HepG2 (cell line): Measurements from ENCODE around the gene SRCIN1. TPM values are rescaled to one million over a fixed set of nuclear protein-coding genes. Genes with fewer than 3 reads are reported as not detected.

Source experiments
- ATAC-seq: fragments of 200-7000 bp; cut with Tn5 transposase; 3 replicates; pipeline ENCODE4 v1.9.1; 2020; ENCODE audit warnings: mild to moderate bottlenecking, moderate library complexity
- BruUV-seq: library from RNA; stranded (reverse); fragments of 400-500 nt; replicated peaks from 2 replicates; lab custom pipeline; 2021; lab: Mats Ljungman, UMichigan
- CTCF ChIA-PET: fragments of 300-600 bp; formaldehyde crosslinking; extraction: SDS; loops from one replicate; lab custom pipeline; 2021; ENCODE audit warnings: low total read pairs, inconsistent platforms, low intra/inter-chr PET ratio; lab: Yijun Ruan, JAX
- POLR2A ChIA-PET: fragments of 350-600 bp; sonication (Branson Sonifier 250); formaldehyde crosslinking; loops from one replicate; lab custom pipeline; 2020; ENCODE audit warnings: antibody characterized with exemption, inconsistent platforms; lab: Yijun Ruan, JAX
- DNase-seq: peaks from one replicate; pipeline ENCODE4 v3.0.0-alpha.2; 2015; ENCODE audit warnings: low spot score
- FAIRE-seq: peaks from 3 replicates; lab custom pipeline; 2011; peaks lifted over from hg19 to GRCh38; lab: Jason Lieb, UNC
- H2AFZ ChIP-seq: one replicate; pipeline ENCODE4 v1.6.1; 2011; ENCODE audit warnings: low read length, inconsistent platforms
- H3K27ac ChIP-seq: fragments of 300-600 bp; 3 replicates; pipeline ENCODE4 v1.8.0; 2011; ENCODE audit warnings: mixed run types, mild to moderate bottlenecking, mixed read lengths, low read length, inconsistent platforms; ENCODE audit not compliant: insufficient read depth; ENCODE audit errors: extremely low read length
- H3K27me3 ChIP-seq, 2 experiments: fragments of 200-600 bp in 1 of 2; 2 replicates in 1 of 2; 3 replicates in 1 of 2; pipeline versions ENCODE4 v1.6.0 to v1.8.0; 2011; ENCODE audit warnings: low read length in 2 of 2, mild to moderate bottlenecking in 2 of 2, moderate library complexity in 2 of 2, inconsistent platforms in 1 of 2; ENCODE audit not compliant: insufficient read depth in 2 of 2, control insufficient read depth in 1 of 2
- H3K36me3 ChIP-seq, 2 experiments: fragments of 200-600 bp in 1 of 2; replicated peaks in 1 of 2; 2 replicates in 1 of 2; 3 replicates in 1 of 2; pipeline versions ENCODE4 v1.5.1 to v1.8.0; 2011; ENCODE audit warnings: low read length in 2 of 2, inconsistent platforms in 1 of 2; ENCODE audit not compliant: insufficient read depth in 2 of 2, control insufficient read depth in 1 of 2
- H3K4me1 ChIP-seq: 2 replicates; pipeline ENCODE4 v1.5.1; 2012; ENCODE audit warnings: low read length, inconsistent platforms; ENCODE audit not compliant: insufficient read depth
- H3K4me2 ChIP-seq: 2 replicates; pipeline ENCODE4 v1.6.0; 2011; ENCODE audit warnings: low read depth, low read length, inconsistent platforms
- H3K4me3 ChIP-seq, 3 experiments: fragments of 200-600 bp in 1 of 3; sonication (generic), shearing (Covaris generic) in 1 of 3; replicated peaks in 1 of 3; 2 replicates each; pipeline ENCODE4 v1.5.1; 2011 to 2016; ENCODE audit warnings: low read length in 3 of 3, inconsistent platforms in 2 of 3, low read depth in 2 of 3, mild to moderate bottlenecking in 2 of 3, control low read depth in 1 of 3, mixed read lengths in 1 of 3; ENCODE audit not compliant: insufficient read depth in 1 of 3
- H3K79me2 ChIP-seq: one replicate; pipeline ENCODE4 v1.6.1; 2011; ENCODE audit warnings: low read length, inconsistent platforms; ENCODE audit not compliant: insufficient read depth
- H3K9ac ChIP-seq: 2 replicates; pipeline ENCODE4 v1.6.0; 2011; ENCODE audit warnings: mild to moderate bottlenecking, low read depth, low read length, inconsistent platforms; ENCODE audit not compliant: insufficient read depth
- H3K9me3 ChIP-seq: 2 replicates; pipeline ENCODE4 v1.5.1; 2012; ENCODE audit warnings: mild to moderate bottlenecking, low read length
- H4K20me1 ChIP-seq: 2 replicates; pipeline ENCODE4 v1.6.0; 2011; ENCODE audit warnings: inconsistent platforms, mild to moderate bottlenecking, low read length, moderate library complexity; ENCODE audit not compliant: insufficient read depth
- BORCS8-MEF2B ChIP-seq: sonication (generic); formaldehyde crosslinking; IDR thresholded peaks from 2 replicates; pipeline ENCODE4 v1.8.0; 2022; ENCODE audit warnings: mild to moderate bottlenecking, missing genetic modification reagents
- FOXO1 ChIP-seq: sonication (generic); formaldehyde crosslinking; IDR thresholded peaks from 2 replicates; pipeline ENCODE4 v1.4.0; 2020; ENCODE audit warnings: missing genetic modification reagents
- MATR3 ChIP-seq: sonication (generic); formaldehyde crosslinking; IDR thresholded peaks from 2 replicates; pipeline ENCODE4 v1.4.0; 2020; ENCODE audit warnings: missing genetic modification reagents
- MAZ ChIP-seq, 2 experiments: sonication (generic) in 1 of 2; formaldehyde crosslinking in 1 of 2; IDR thresholded peaks; 2 replicates each; pipeline versions ENCODE4 v1.5.0 to v1.6.1; 2012 to 2020; ENCODE audit warnings: low read depth in 2 of 2, mild to moderate bottlenecking in 2 of 2, borderline replicate concordance in 1 of 2, improper control_type of control experiment in 1 of 2, low read length in 1 of 2, missing genetic modification reagents in 1 of 2, moderate library complexity in 1 of 2
- MLLT10 ChIP-seq: sonication (generic); formaldehyde crosslinking; IDR thresholded peaks from 2 replicates; pipeline ENCODE4 v1.4.0; 2020; ENCODE audit warnings: missing genetic modification reagents
- NFE2 ChIP-seq: sonication (generic); formaldehyde crosslinking; IDR thresholded peaks from 2 replicates; pipeline ENCODE4 v1.4.0; 2020; ENCODE audit warnings: missing genetic modification reagents
- NFKB2 ChIP-seq: sonication (generic); formaldehyde crosslinking; IDR thresholded peaks from 2 replicates; pipeline ENCODE4 v1.4.0; 2020; ENCODE audit warnings: missing genetic modification reagents, borderline replicate concordance
- REL ChIP-seq: sonication (generic); formaldehyde crosslinking; conservative IDR thresholded peaks from 2 replicates; pipeline ENCODE4 v1.8.0; 2022; ENCODE audit warnings: mild to moderate bottlenecking, missing genetic modification reagents, moderate library complexity
- SKI ChIP-seq: fragments of 450-650 bp; IDR thresholded peaks from one replicate; pipeline ENCODE4 v1.6.1; 2018; ENCODE audit warnings: mild to moderate bottlenecking; ENCODE audit not compliant: partially characterized antibody
- TAF15 ChIP-seq: fragments of 200-400 bp; formaldehyde crosslinking; IDR thresholded peaks from one replicate; pipeline ENCODE4 v1.6.1; 2018; ENCODE audit warnings: mild to moderate bottlenecking, low read depth, low read length; ENCODE audit not compliant: poor library complexity, severe bottlenecking
- ZNF143 ChIP-seq: sonication (generic); formaldehyde crosslinking; IDR thresholded peaks from 2 replicates; pipeline ENCODE4 v1.4.0; 2020; ENCODE audit warnings: missing genetic modification reagents
- WGBS: methylation state at CpG from one replicate; pipeline ENCODE4 v1.1.6; 2017; ENCODE audit warnings: low lambda C conversion rate; 5-methylcytosine and 5-hydroxymethylcytosine counted together
- in situ Hi-C: cut with HindIII; loops from 2 replicates; pipeline ENCODE4 v1.10.0; 2017; ENCODE audit warnings: low pct_unique_long_range_greater_than_20kb; ENCODE audit not compliant: extremely low pct_ligation_motif_present
- intact Hi-C: fragments of 100-400 bp; cut with micrococcal nuclease; formaldehyde crosslinking; loops from one replicate; pipeline ENCODE4 v1.10.0; 2022; ENCODE audit not compliant: unreplicated experiment
- polyA plus RNA-seq, 8 experiments: library from polyadenylated mRNA; depleted of rRNA in 3 of 8; stranded (reverse) in 7 of 8; unstranded in 1 of 8; fragments of >200 nt; fragmentation: Illumina TruSeq in 4 of 8; extraction: Trizol in 4 of 8; gene quantifications; 2 replicates each; pipeline versions ENCODE4 v1.2.1 to v1.2.3, GENCODE V29; 2011 to 2016; ENCODE audit warnings: low read depth in 4 of 8, missing spikeins in 1 of 8, mixed read lengths in 1 of 8; ENCODE audit not compliant: insufficient read depth in 1 of 8
- total RNA-seq, 5 experiments: library from RNA; depleted of rRNA; stranded (reverse); fragments of >200 nt; fragmentation: Illumina TruSeq; extraction: Trizol; gene quantifications; 2 replicates each; pipeline ENCODE4 v1.2.3, GENCODE V29; 2016; ENCODE audit warnings: low read depth in 1 of 5
- TF ChIP-seq, protein P1 (sequence below): sonication (generic); formaldehyde crosslinking; IDR thresholded peaks from 2 replicates; pipeline ENCODE4 v1.5.0; 2020; ENCODE audit warnings: mild to moderate bottlenecking, low read depth, missing genetic modification reagents, borderline replicate concordance
- TF ChIP-seq, protein P2 (sequence below): IDR thresholded peaks from 2 replicates; pipeline ENCODE4 v1.6.1; 2016; ENCODE audit warnings: missing biosample characterization, missing genetic modification reagents, low read depth
- TF ChIP-seq, protein P3 (sequence below): sonication (generic); formaldehyde crosslinking; IDR thresholded peaks from 2 replicates; pipeline ENCODE4 v1.4.0; 2020; ENCODE audit warnings: missing genetic modification reagents
- TF ChIP-seq, protein P4 (sequence below): sonication (generic); formaldehyde crosslinking; IDR thresholded peaks from 2 replicates; pipeline ENCODE4 v1.4.0; 2020; ENCODE audit warnings: mild to moderate bottlenecking, low read depth, missing genetic modification reagents
- TF ChIP-seq, protein P5 (sequence below): sonication (generic); formaldehyde crosslinking; IDR thresholded peaks from 2 replicates; pipeline ENCODE4 v1.4.0; 2020; ENCODE audit warnings: low read depth, mild to moderate bottlenecking, missing genetic modification reagents
- TF ChIP-seq, protein P6 (sequence below): sonication (generic); formaldehyde crosslinking; conservative IDR thresholded peaks from 2 replicates; pipeline ENCODE4 v1.8.1; 2023; ENCODE audit warnings: missing genetic modification reagents

SRCIN1 gene
- total and polyA plus RNA-seq, 2 of the 13 experiments (the other 11 are each of a cell fraction or from before 2014, with no cell fraction given) = 1.2 to 9.6 TPM

DNA sequence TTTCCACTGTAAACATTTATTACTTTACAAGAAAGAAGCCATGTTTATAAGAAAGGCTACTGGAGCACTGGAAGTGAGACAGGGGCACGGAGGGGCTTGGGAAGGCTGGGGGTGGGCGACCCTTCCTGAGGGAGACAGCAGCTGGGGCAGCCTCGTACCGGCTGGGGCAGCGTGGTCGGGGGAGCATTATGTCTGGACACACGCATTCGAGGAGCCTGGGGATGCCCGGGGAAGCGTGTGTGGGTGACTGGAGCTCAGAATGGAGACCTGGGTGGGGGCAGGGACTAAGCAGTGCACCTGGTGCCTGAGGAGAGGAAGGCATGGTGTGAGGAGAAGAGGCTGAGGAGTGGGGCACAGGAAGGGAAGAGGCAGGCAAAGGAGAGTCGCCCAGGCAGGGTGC is 64.5 kb downstream of the SRCIN1 start:
- ATAC-seq = no peak
- WGBS = 56% methylated on average over 11 of the region's 11 CpGs
- FAIRE-seq = no peak
- H3K27me3 ChIP-seq = peaks cover 6 to 41% of the 10 kb centered on the region in 2 experiments; a peak in 4 of 5 replicates
- CTCF ChIA-PET = no interaction called here
- intact Hi-C loops (no loop called here), in situ Hi-C loops (no loop called here)
- H3K9ac ChIP-seq = no peak overlapping the region
- no peaks in the 10 kb centered on the region for H3K36me3 ChIP-seq
- no TSS peak for BruUV-seq
- no peak overlapping the region for H3K4me2 ChIP-seq
- H3K9me3 ChIP-seq = no peaks in the 10 kb centered on the region
- no peak overlapping the region for H2AFZ ChIP-seq
- H3K4me3 ChIP-seq = no peak overlapping the region
- DNase-seq = no peak
- H4K20me1 ChIP-seq = no peaks in the 10 kb centered on the region
- peaks cover 13% of the 10 kb centered on the region for H3K4me1 ChIP-seq
- no peaks in the 10 kb centered on the region for H3K79me2 ChIP-seq
- POLR2A ChIA-PET = no interaction called here
- no peak overlapping the region for H3K27ac ChIP-seq
- TF ChIP-seq TAF15 = no peak
- TF ChIP-seq MATR3 (CRISPR knock-in tag) = no peak
- TF ChIP-seq, protein P1, sequence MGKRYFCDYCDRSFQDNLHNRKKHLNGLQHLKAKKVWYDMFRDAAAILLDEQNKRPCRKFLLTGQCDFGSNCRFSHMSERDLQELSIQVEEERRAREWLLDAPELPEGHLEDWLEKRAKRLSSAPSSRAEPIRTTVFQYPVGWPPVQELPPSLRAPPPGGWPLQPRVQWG = no peak
- no peak for TF ChIP-seq FOXO1 (CRISPR knock-in tag)
- no peak for TF ChIP-seq NFE2 (CRISPR knock-in tag)
- TF ChIP-seq NFKB2 (CRISPR knock-in tag) = no peak
- no peak for TF ChIP-seq BORCS8-MEF2B (CRISPR knock-in tag)
- TF ChIP-seq, protein P2, sequence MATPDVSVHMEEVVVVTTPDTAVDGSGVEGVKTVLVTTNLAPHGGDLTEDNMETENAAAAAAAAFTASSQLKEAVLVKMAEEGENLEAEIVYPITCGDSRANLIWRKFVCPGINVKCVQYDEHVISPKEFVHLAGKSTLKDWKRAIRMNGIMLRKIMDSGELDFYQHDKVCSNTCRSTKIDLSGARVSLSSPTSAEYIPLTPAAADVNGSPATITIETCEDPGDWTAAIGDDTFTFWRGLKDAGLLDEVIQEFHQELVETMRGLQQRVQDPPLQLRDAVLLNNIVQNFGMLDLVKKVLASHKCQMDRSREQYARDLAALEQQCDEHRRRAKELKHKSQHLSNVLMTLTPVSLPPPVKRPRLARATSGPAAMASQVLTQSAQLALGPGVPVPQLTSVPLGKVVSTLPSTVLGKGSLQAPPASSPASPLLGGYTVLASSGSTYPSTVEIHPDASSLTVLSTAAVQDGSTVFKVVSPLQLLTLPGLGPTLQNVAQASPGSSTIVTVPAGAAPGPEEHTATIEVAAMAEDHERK = no peak
- no peak for TF ChIP-seq MLLT10 (CRISPR knock-in tag)
- TF ChIP-seq, protein P3, sequence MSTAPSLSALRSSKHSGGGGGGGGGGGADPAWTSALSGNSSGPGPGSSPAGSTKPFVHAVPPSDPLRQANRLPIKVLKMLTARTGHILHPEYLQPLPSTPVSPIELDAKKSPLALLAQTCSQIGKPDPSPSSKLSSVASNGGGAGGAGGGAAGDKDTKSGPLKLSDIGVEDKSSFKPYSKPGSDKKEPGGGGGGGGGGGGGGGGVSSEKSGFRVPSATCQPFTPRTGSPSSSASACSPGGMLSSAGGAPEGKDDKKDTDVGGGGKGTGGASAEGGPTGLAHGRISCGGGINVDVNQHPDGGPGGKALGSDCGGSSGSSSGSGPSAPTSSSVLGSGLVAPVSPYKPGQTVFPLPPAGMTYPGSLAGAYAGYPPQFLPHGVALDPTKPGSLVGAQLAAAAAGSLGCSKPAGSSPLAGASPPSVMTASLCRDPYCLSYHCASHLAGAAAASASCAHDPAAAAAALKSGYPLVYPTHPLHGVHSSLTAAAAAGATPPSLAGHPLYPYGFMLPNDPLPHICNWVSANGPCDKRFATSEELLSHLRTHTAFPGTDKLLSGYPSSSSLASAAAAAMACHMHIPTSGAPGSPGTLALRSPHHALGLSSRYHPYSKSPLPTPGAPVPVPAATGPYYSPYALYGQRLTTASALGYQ (CRISPR knock-in tag) = no peak
- no peak for TF ChIP-seq ZNF143 (CRISPR knock-in tag)
- no peak for TF ChIP-seq REL (CRISPR knock-in tag)
- TF ChIP-seq SKI = no peak
- TF ChIP-seq, protein P4, sequence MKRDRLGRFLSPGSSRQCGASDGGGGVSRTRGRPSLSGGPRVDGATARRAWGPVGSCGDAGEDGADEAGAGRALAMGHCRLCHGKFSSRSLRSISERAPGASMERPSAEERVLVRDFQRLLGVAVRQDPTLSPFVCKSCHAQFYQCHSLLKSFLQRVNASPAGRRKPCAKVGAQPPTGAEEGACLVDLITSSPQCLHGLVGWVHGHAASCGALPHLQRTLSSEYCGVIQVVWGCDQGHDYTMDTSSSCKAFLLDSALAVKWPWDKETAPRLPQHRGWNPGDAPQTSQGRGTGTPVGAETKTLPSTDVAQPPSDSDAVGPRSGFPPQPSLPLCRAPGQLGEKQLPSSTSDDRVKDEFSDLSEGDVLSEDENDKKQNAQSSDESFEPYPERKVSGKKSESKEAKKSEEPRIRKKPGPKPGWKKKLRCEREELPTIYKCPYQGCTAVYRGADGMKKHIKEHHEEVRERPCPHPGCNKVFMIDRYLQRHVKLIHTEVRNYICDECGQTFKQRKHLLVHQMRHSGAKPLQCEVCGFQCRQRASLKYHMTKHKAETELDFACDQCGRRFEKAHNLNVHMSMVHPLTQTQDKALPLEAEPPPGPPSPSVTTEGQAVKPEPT (CRISPR knock-in tag) = no peak
- TF ChIP-seq, protein P5, sequence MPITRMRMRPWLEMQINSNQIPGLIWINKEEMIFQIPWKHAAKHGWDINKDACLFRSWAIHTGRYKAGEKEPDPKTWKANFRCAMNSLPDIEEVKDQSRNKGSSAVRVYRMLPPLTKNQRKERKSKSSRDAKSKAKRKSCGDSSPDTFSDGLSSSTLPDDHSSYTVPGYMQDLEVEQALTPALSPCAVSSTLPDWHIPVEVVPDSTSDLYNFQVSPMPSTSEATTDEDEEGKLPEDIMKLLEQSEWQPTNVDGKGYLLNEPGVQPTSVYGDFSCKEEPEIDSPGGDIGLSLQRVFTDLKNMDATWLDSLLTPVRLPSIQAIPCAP (CRISPR knock-in tag) = no peak
- TF ChIP-seq, protein P6, sequence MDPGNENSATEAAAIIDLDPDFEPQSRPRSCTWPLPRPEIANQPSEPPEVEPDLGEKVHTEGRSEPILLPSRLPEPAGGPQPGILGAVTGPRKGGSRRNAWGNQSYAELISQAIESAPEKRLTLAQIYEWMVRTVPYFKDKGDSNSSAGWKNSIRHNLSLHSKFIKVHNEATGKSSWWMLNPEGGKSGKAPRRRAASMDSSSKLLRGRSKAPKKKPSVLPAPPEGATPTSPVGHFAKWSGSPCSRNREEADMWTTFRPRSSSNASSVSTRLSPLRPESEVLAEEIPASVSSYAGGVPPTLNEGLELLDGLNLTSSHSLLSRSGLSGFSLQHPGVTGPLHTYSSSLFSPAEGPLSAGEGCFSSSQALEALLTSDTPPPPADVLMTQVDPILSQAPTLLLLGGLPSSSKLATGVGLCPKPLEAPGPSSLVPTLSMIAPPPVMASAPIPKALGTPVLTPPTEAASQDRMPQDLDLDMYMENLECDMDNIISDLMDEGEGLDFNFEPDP (CRISPR knock-in tag) = no peak
- TF ChIP-seq MAZ (IDR thresholded peaks at IDR 0.05; ENCODE audit: borderline replicate concordance, low read depth, low read length) = no peak
- TF ChIP-seq MAZ (CRISPR knock-in tag; IDR thresholded peaks at IDR 0.05; ENCODE audit: low read depth) = no peak
